ENCODE results near the gene MAF. TPM values are rescaled to one million over a fixed set of nuclear protein-coding genes. Genes with fewer than 3 reads are reported as not detected.

Gene MAF
- total RNA-seq, 2 experiments from 2014 or later: 30.1 to 32.6 TPM

- Mint-ChIP-seq H3K4me3 (no peak overlapping the region), H3K9me3 (ENCODE audit: low read depth) (no peaks in the 10 kb centered on the region), H3K36me3 (no peaks in the 10 kb centered on the region), H3K27ac (no peak overlapping the region), H3K4me1 (no peaks in the 10 kb centered on the region), H3K27me3 (peaks cover 37% of the 10 kb centered on the region)
- CTCF ChIA-PET: no interaction called here
- no peak for ATAC-seq
- DNase-seq: no peak
These were observed 29.3 kb downstream of the MAF start for GRCh38 chr16:79571065-79571902.

GRCh38 chr16:79564671-79565107, 35.8 kb downstream of the MAF start:
- ATAC-seq: no peak
- Mint-ChIP-seq H3K4me3 (no peak overlapping the region), H3K27ac (no peak overlapping the region), H3K4me1 (no peaks in the 10 kb centered on the region), H3K27me3 (peaks cover 8% of the 10 kb centered on the region), H3K36me3 (no peaks in the 10 kb centered on the region), H3K9me3 (ENCODE audit: low read depth) (no peaks in the 10 kb centered on the region)
- CTCF ChIA-PET: no interaction called here
- no peak for DNase-seq

GRCh38 chr16:79563921-79564320, 36.6 kb downstream of the MAF start:
- no peaks in the 10 kb centered on the region for H3K9me3 Mint-ChIP-seq (ENCODE audit: low read depth)
- H3K4me1 Mint-ChIP-seq: no peaks in the 10 kb centered on the region
- H3K27me3 Mint-ChIP-seq: peaks cover 8% of the 10 kb centered on the region
- no peak overlapping the region for H3K4me3 Mint-ChIP-seq
- no peaks in the 10 kb centered on the region for H3K36me3 Mint-ChIP-seq
- DNase-seq (no peak), ATAC-seq (no peak)
- no peak overlapping the region for H3K27ac Mint-ChIP-seq
- CTCF ChIA-PET: no interaction called here

- Mint-ChIP-seq H3K4me1 (no peaks in the 10 kb centered on the region), H3K36me3 (no peaks in the 10 kb centered on the region), H3K9me3 (ENCODE audit: low read depth) (no peaks in the 10 kb centered on the region), H3K4me3 (no peak overlapping the region), H3K27me3 (peaks cover 14% of the 10 kb centered on the region), H3K27ac (no peak overlapping the region)
- DNase-seq (no peak), ATAC-seq (no peak)
- CTCF ChIA-PET: no interaction called here
These were observed 38.2 kb downstream of the MAF start for GRCh38 chr16:79562166-79562823.

- CTCF ChIA-PET: no interaction called here
- no peak for DNase-seq
- H3K4me1 Mint-ChIP-seq: no peaks in the 10 kb centered on the region
- no peaks in the 10 kb centered on the region for H3K36me3 Mint-ChIP-seq
- no peak overlapping the region for H3K27ac Mint-ChIP-seq
- H3K4me3 Mint-ChIP-seq: no peak overlapping the region
- peaks cover 16% of the 10 kb centered on the region for H3K27me3 Mint-ChIP-seq
- no peak for ATAC-seq
- H3K9me3 Mint-ChIP-seq (ENCODE audit: low read depth): no peaks in the 10 kb centered on the region
These were observed 38.8 kb downstream of the MAF start for GRCh38 chr16:79561729-79562128.

GRCh38 chr16:79560923-79561322, 39.6 kb downstream of the MAF start:
- DNase-seq (no peak), ATAC-seq (no peak)
- H3K27ac Mint-ChIP-seq: no peak overlapping the region
- H3K4me3 Mint-ChIP-seq: no peak overlapping the region
- no peaks in the 10 kb centered on the region for H3K4me1 Mint-ChIP-seq
- H3K9me3 Mint-ChIP-seq (ENCODE audit: low read depth): no peaks in the 10 kb centered on the region
- peaks cover 22% of the 10 kb centered on the region for H3K27me3 Mint-ChIP-seq
- no peaks in the 10 kb centered on the region for H3K36me3 Mint-ChIP-seq
- CTCF ChIA-PET: no interaction called here

GRCh38 chr16:79560318-79560717, 40.2 kb downstream of the MAF start:
- CTCF ChIA-PET: no interaction called here
- Mint-ChIP-seq H3K4me3 (no peak overlapping the region), H3K36me3 (no peaks in the 10 kb centered on the region), H3K4me1 (no peaks in the 10 kb centered on the region), H3K9me3 (ENCODE audit: low read depth) (no peaks in the 10 kb centered on the region), H3K27me3 (peaks cover 24% of the 10 kb centered on the region), H3K27ac (no peak overlapping the region)
- no peak for ATAC-seq
- no peak for DNase-seq

GRCh38 chr16:79559532-79559931, 41.0 kb downstream of the MAF start:
- CTCF ChIA-PET: no interaction called here
- no peaks in the 10 kb centered on the region for H3K36me3 Mint-ChIP-seq
- ATAC-seq: no peak
- no peaks in the 10 kb centered on the region for H3K9me3 Mint-ChIP-seq (ENCODE audit: low read depth)
- H3K27ac Mint-ChIP-seq: no peak overlapping the region
- DNase-seq: no peak
- no peaks in the 10 kb centered on the region for H3K4me1 Mint-ChIP-seq
- H3K4me3 Mint-ChIP-seq: no peak overlapping the region
- peaks cover 32% of the 10 kb centered on the region for H3K27me3 Mint-ChIP-seq

GRCh38 chr16:79557421-79557820, 43.1 kb downstream of the MAF start:
- no peak overlapping the region for H3K27ac Mint-ChIP-seq
- H3K9me3 Mint-ChIP-seq (ENCODE audit: low read depth): no peaks in the 10 kb centered on the region
- DNase-seq: no peak
- H3K4me3 Mint-ChIP-seq: no peak overlapping the region
- no peak for ATAC-seq
- no peaks in the 10 kb centered on the region for H3K36me3 Mint-ChIP-seq
- no peaks in the 10 kb centered on the region for H3K4me1 Mint-ChIP-seq
- CTCF ChIA-PET: interaction anchor here (0.7 kb wide), 1 partner anchor 448 kb away, joined by 4 read pairs; no protein-coding TSS in a partner anchor
- peaks cover 36% of the 10 kb centered on the region for H3K27me3 Mint-ChIP-seq

- Mint-ChIP-seq H3K27ac (no peak overlapping the region), H3K4me1 (no peaks in the 10 kb centered on the region), H3K27me3 (peaks cover 36% of the 10 kb centered on the region), H3K4me3 (no peak overlapping the region), H3K9me3 (ENCODE audit: low read depth) (no peaks in the 10 kb centered on the region), H3K36me3 (no peaks in the 10 kb centered on the region)
- ATAC-seq: no peak
- no peak for DNase-seq
- CTCF ChIA-PET: no interaction called here
These were observed 45.6 kb downstream of the MAF start for GRCh38 chr16:79554912-79555311.

GRCh38 chr16:79550373-79550772, 50.2 kb downstream of the MAF start:
- Mint-ChIP-seq H3K4me1 (no peaks in the 10 kb centered on the region), H3K36me3 (no peaks in the 10 kb centered on the region), H3K4me3 (no peak overlapping the region), H3K27ac (no peak overlapping the region), H3K9me3 (ENCODE audit: low read depth) (no peaks in the 10 kb centered on the region), H3K27me3 (peaks cover 29% of the 10 kb centered on the region)
- DNase-seq (no peak), ATAC-seq (no peak)
- CTCF ChIA-PET: no interaction called here

GRCh38 chr16:79547085-79547484, 53.5 kb downstream of the MAF start:
- CTCF ChIA-PET: no interaction called here
- no peaks in the 10 kb centered on the region for H3K36me3 Mint-ChIP-seq
- ATAC-seq (no peak), DNase-seq (no peak)
- H3K27ac Mint-ChIP-seq: no peak overlapping the region
- H3K4me1 Mint-ChIP-seq: no peaks in the 10 kb centered on the region
- H3K4me3 Mint-ChIP-seq: no peak overlapping the region
- H3K9me3 Mint-ChIP-seq (ENCODE audit: low read depth): no peaks in the 10 kb centered on the region
- H3K27me3 Mint-ChIP-seq: peaks cover 16% of the 10 kb centered on the region
